Measurements from ENCODE around the gene EVPL. TPM values are rescaled to one million over a fixed set of nuclear protein-coding genes. Genes with fewer than 3 reads are reported as not detected.

EVPL gene
- polyA plus RNA-seq, 3 donors = not detected

GRCh38 chr17:76022285-76022684 lies 4.8 kb downstream of the EVPL start:
- Histone ChIP-seq H3K79me2 (ENCODE audit: insufficient read depth, low read length) (no peaks in the 10 kb centered on the region), H3K9ac (ENCODE audit: insufficient read depth, low read length, poor library complexity, severe bottlenecking) (no peak overlapping the region), H4K20me1 (ENCODE audit: insufficient read depth, low read length) (no peaks in the 10 kb centered on the region), H3K36me3 (replicated peaks in 1 of 2; ENCODE audit: control insufficient read depth in 1 of 2, insufficient read depth in 2 of 2, low read length in 2 of 2) (no peaks in the 10 kb centered on the region), H3K4me3 (replicated peaks in 1 of 3; ENCODE audit: low read depth in 2 of 3, low read length in 3 of 3) (no peak overlapping the region), H3K4me1 (ENCODE audit: control insufficient read depth in 1 of 2, insufficient read depth in 2 of 2, low read length in 2 of 2) (no peaks in the 10 kb centered on the region), H2AFZ (ENCODE audit: insufficient read depth, low read depth, low read length, poor library complexity, severe bottlenecking) (no peak overlapping the region), H3K27me3 (ENCODE audit: control insufficient read depth in 2 of 2, insufficient read depth in 2 of 2, low read length in 2 of 2) (no peaks in the 10 kb centered on the region), H3K4me2 (replicated peaks; ENCODE audit: extremely low read depth, low read length, poor library complexity, severe bottlenecking) (no peak overlapping the region), H3K9me3 (replicated peaks in 1 of 2; ENCODE audit: control insufficient read depth in 1 of 2, insufficient read depth in 1 of 2, low read length in 2 of 2) (no peaks in the 10 kb centered on the region), H3K27ac (ENCODE audit: low read depth in 1 of 2, low read length in 2 of 2) (no peak overlapping the region)
- TF ChIP-seq, protein P1, sequence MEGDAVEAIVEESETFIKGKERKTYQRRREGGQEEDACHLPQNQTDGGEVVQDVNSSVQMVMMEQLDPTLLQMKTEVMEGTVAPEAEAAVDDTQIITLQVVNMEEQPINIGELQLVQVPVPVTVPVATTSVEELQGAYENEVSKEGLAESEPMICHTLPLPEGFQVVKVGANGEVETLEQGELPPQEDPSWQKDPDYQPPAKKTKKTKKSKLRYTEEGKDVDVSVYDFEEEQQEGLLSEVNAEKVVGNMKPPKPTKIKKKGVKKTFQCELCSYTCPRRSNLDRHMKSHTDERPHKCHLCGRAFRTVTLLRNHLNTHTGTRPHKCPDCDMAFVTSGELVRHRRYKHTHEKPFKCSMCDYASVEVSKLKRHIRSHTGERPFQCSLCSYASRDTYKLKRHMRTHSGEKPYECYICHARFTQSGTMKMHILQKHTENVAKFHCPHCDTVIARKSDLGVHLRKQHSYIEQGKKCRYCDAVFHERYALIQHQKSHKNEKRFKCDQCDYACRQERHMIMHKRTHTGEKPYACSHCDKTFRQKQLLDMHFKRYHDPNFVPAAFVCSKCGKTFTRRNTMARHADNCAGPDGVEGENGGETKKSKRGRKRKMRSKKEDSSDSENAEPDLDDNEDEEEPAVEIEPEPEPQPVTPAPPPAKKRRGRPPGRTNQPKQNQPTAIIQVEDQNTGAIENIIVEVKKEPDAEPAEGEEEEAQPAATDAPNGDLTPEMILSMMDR (IDR thresholded peaks at IDR 0.05) = no peak
- no peaks in the 10 kb centered on the region for H3K9me3 Mint-ChIP-seq
- H3K27ac Mint-ChIP-seq = no peak overlapping the region
- intact Hi-C loops (cut with micrococcal nuclease) = no loop called here
- H3K4me3 Mint-ChIP-seq = no peak overlapping the region
- H3K4me1 Mint-ChIP-seq = peaks cover 3% of the 10 kb centered on the region
- peaks cover 0 to 29% (median 5%) of the 10 kb centered on the region in 3 donors for H3K27me3 Mint-ChIP-seq (ENCODE audit: low read depth in 3 of 3)
- 92% methylated on average over 24 of the region's 24 CpGs for WGBS (ENCODE audit: insufficient coverage)
- no peaks in the 10 kb centered on the region for H3K36me3 Mint-ChIP-seq
- DNase-seq = no peak

- H3K27ac ChIP-seq (ENCODE audit: low read depth in 1 of 2, low read length in 2 of 2) = no peak overlapping the region
- H3K79me2 ChIP-seq (ENCODE audit: insufficient read depth, low read length) = no peaks in the 10 kb centered on the region
- TF ChIP-seq, protein P1 (IDR thresholded peaks at IDR 0.05) = no peak
- 92% methylated on average over 2 of the region's 6 CpGs for whole genome bisulfite sequencing (ENCODE audit: insufficient coverage)
- no peak overlapping the region for H3K9ac ChIP-seq (ENCODE audit: insufficient read depth, low read length, poor library complexity, severe bottlenecking)
- H4K20me1 ChIP-seq (ENCODE audit: insufficient read depth, low read length) = no peaks in the 10 kb centered on the region
- no peak overlapping the region for H3K4me3 ChIP-seq (replicated peaks in 1 of 3; ENCODE audit: low read depth in 2 of 3, low read length in 3 of 3)
- H3K27me3 ChIP-seq (ENCODE audit: control insufficient read depth in 2 of 2, insufficient read depth in 2 of 2, low read length in 2 of 2) = no peaks in the 10 kb centered on the region
- Mint-ChIP-seq H3K36me3 (no peaks in the 10 kb centered on the region), H3K27ac (no peak overlapping the region), H3K9me3 (peaks cover 0 to 1% (median 0%) of the 10 kb centered on the region in 7 donors), H3K27me3 (ENCODE audit: low read depth in 3 of 3) (peaks cover 0 to 29% (median 5%) of the 10 kb centered on the region in 3 donors), H3K4me1 (no peaks in the 10 kb centered on the region), H3K4me3 (no peak overlapping the region)
- no peak overlapping the region for H3K4me2 ChIP-seq (replicated peaks; ENCODE audit: extremely low read depth, low read length, poor library complexity, severe bottlenecking)
- H3K9me3 ChIP-seq (replicated peaks in 1 of 2; ENCODE audit: control insufficient read depth in 1 of 2, insufficient read depth in 1 of 2, low read length in 2 of 2) = no peaks in the 10 kb centered on the region
- no peak for DNase-seq
- no peak overlapping the region for H2AFZ ChIP-seq (ENCODE audit: insufficient read depth, low read depth, low read length, poor library complexity, severe bottlenecking)
- no peaks in the 10 kb centered on the region for H3K36me3 ChIP-seq (replicated peaks in 1 of 2; ENCODE audit: control insufficient read depth in 1 of 2, insufficient read depth in 2 of 2, low read length in 2 of 2)
- no peaks in the 10 kb centered on the region for H3K4me1 ChIP-seq (ENCODE audit: control insufficient read depth in 1 of 2, insufficient read depth in 2 of 2, low read length in 2 of 2)
- intact Hi-C loops (cut with micrococcal nuclease) = no loop called here
These were observed 7.2 kb downstream of the EVPL start for GRCh38 chr17:76019833-76020467.

Data from CD14-positive monocyte (primary cell).